ENCODE measurements around the gene DAB2.

DAB2 gene

DNA sequence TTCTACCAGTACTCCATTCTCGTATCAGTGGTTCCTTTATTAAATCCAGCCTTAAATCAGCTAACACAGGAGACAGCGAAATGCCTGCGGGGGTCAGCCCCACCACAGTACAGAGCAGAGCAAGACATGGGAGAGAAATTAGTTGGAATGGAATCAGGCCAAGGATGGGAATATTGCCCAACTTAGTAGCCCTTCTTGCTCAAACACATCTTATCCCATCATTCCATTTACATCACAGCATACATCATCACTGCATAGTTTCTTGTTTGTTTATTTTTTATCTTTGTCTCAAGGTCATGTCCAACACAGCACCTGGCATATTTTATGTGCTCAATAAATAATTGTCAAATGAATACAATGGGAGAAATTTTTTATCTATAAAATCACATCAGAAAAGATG lies 34.3 kb upstream of the DAB2 start:
- Mint-ChIP-seq H3K4me3 (no peak overlapping the region), H3K9me3 (no peaks in the 10 kb centered on the region), H3K36me3 (ENCODE audit: low read depth) (no peaks in the 10 kb centered on the region), H3K27ac (no peak overlapping the region), H3K27me3 (ENCODE audit: low read depth) (peaks cover 26% of the 10 kb centered on the region), H3K4me1 (ENCODE audit: low read depth) (no peaks in the 10 kb centered on the region)
- no peak for DNase-seq (ENCODE audit: low spot score)

DNA sequence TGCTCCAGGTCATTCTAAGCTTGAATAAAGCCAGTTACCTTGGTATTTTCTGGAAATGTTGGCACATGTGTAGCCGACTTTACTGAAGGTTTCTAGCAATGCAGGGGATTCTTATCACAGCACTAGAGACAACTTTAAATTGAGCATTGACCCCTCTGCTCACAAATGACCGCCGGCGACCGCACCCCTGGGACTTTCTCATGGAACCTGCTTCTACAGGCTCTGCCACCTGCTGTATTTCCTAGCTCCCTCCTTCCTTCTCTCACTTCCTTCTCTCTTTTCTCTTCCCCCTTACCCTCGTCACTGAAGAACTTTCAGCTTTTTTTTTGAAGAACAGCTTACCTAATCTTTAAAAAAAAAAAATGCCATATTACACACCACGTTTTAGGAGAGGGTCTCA lies 30.9 kb upstream of the DAB2 start:
- no peaks in the 10 kb centered on the region for H3K4me1 Mint-ChIP-seq (ENCODE audit: low read depth)
- no peaks in the 10 kb centered on the region for H3K36me3 Mint-ChIP-seq (ENCODE audit: low read depth)
- H3K27ac Mint-ChIP-seq = no peak overlapping the region
- no peak overlapping the region for H3K4me3 Mint-ChIP-seq
- H3K27me3 Mint-ChIP-seq (ENCODE audit: low read depth) = peaks cover 33% of the 10 kb centered on the region
- no peak for DNase-seq (ENCODE audit: low spot score)
- no peaks in the 10 kb centered on the region for H3K9me3 Mint-ChIP-seq

DNA sequence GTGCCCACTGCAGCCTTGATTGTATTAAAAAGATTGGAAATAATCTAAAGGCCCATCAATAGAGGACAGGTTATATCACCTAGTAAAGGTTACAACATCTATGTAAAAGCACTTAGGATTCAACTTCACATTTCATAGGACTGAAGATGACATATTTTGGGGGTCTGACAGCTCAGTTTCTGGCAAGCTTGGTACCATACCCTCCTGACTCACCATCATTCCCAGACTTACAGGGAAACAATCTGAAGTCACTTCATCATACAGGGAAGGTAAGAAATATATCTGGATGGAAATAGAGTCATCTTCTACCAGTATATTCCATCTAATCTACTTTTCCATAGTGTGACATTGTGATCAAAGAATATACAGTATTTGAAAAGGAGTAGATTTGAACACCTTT lies 28.8 kb upstream of the DAB2 start:
- no peak for DNase-seq (ENCODE audit: low spot score)
- Mint-ChIP-seq H3K9me3 (no peaks in the 10 kb centered on the region), H3K4me3 (no peak overlapping the region), H3K27ac (no peak overlapping the region), H3K27me3 (ENCODE audit: low read depth) (peaks cover 30% of the 10 kb centered on the region), H3K4me1 (ENCODE audit: low read depth) (no peaks in the 10 kb centered on the region), H3K36me3 (ENCODE audit: low read depth) (no peaks in the 10 kb centered on the region)

DNA sequence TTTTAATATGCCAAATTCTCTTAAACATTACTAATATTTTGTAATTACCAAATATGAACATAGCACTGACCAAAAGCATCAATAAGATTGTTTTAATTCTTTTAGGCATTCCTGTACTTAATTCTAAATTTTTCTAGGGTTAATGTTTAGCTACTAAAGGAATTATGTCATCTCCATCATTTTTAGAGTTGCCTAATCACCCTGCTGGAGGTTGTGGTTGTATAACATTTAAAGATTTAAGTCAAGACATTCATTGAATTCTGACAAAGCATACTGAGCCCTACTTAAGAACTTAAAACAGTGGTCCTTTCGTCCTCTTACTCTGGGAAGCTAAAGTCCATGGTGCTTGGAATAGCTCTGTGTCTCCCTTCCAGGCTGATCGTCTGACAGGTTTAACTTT lies 28.1 kb upstream of the DAB2 start:
- Mint-ChIP-seq H3K27me3 (ENCODE audit: low read depth) (peaks cover 26% of the 10 kb centered on the region), H3K9me3 (no peaks in the 10 kb centered on the region), H3K4me3 (no peak overlapping the region), H3K36me3 (ENCODE audit: low read depth) (no peaks in the 10 kb centered on the region), H3K4me1 (ENCODE audit: low read depth) (no peaks in the 10 kb centered on the region), H3K27ac (no peak overlapping the region)
- DNase-seq (ENCODE audit: low spot score) = no peak

DNA sequence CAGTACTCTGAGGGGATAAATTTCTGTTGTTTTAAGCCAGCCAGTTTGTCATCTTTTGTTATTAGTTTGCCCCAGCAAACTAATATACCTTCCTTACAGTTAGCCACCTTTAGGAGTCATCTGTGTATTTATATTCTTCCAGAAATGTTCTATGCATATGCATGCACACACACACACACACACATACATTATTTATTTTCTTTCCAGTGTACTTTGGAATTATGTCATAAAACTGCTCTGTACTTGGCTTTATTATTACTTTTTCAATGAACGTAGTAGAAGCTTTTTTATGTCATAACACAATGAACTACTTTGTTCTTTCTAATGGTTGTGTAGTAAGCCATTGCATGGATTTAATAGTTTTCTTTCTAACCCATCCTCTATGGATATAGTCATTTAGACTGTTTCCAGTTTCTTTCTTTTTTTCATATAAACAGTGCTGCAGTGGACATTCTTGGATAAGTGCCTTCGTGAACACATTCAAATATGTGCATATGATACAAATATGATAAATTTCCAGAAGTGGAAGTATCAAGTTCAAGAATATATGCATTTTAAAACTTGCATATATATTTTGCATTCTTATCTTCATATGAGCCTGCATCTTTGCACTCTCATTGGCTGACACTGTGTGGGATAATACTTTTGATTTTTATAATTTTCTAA lies 26.6 kb upstream of the DAB2 start:
- H3K4me3 Mint-ChIP-seq = no peak overlapping the region
- H3K9me3 Mint-ChIP-seq = no peaks in the 10 kb centered on the region
- H3K27ac Mint-ChIP-seq = no peak overlapping the region
- H3K36me3 Mint-ChIP-seq (ENCODE audit: low read depth) = no peaks in the 10 kb centered on the region
- DNase-seq (ENCODE audit: low spot score) = no peak
- no peaks in the 10 kb centered on the region for H3K4me1 Mint-ChIP-seq (ENCODE audit: low read depth)
- H3K27me3 Mint-ChIP-seq (ENCODE audit: low read depth) = peaks cover 17% of the 10 kb centered on the region

DNA sequence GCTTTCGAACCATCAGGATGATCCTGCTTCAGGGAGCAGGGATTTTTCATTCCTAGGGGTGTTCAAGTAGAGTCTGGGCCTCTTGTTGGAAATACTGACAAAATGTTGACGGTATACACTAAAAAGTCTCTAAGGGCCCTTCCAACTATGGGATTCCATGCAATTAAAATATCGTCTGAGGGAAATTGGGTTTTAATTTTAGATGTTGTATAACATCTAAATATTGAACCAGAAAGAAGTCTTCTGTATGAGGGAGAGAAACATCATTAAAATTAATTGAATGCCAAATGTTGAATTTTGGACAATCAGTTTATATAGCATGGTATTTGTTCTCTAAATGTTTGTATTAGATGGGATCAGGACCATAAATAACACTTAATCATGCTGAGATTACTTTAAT lies 25.7 kb upstream of the DAB2 start:
- Mint-ChIP-seq H3K4me3 (no peak overlapping the region), H3K36me3 (ENCODE audit: low read depth) (no peaks in the 10 kb centered on the region), H3K9me3 (no peaks in the 10 kb centered on the region), H3K27ac (no peak overlapping the region), H3K27me3 (ENCODE audit: low read depth) (peaks cover 8% of the 10 kb centered on the region), H3K4me1 (ENCODE audit: low read depth) (no peaks in the 10 kb centered on the region)
- no peak for DNase-seq (ENCODE audit: low spot score)

DNA sequence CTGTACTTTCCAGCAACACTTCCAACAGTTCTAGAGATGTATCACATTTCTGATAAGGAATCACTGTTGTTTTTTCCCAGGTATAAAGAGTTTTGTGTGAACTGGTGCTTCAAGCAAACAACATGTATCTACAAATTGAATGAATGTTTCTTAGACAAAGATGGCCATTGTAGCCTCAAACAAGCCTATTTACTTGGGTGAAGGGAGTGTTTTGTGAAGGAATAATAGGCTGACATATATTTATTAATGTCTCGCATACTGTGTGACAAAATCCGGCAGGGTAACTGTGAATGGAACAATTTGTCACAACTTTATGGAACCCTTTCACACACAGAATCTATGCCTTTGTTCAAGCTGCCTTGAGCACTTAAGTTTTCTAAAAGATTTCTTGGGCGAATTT lies 24.8 kb upstream of the DAB2 start:
- H3K4me3 Mint-ChIP-seq = no peak overlapping the region
- no peaks in the 10 kb centered on the region for H3K4me1 Mint-ChIP-seq (ENCODE audit: low read depth)
- peaks cover 7% of the 10 kb centered on the region for H3K27me3 Mint-ChIP-seq (ENCODE audit: low read depth)
- H3K27ac Mint-ChIP-seq = no peak overlapping the region
- no peaks in the 10 kb centered on the region for H3K9me3 Mint-ChIP-seq
- no peak for DNase-seq (ENCODE audit: low spot score)
- H3K36me3 Mint-ChIP-seq (ENCODE audit: low read depth) = no peaks in the 10 kb centered on the region

DNA sequence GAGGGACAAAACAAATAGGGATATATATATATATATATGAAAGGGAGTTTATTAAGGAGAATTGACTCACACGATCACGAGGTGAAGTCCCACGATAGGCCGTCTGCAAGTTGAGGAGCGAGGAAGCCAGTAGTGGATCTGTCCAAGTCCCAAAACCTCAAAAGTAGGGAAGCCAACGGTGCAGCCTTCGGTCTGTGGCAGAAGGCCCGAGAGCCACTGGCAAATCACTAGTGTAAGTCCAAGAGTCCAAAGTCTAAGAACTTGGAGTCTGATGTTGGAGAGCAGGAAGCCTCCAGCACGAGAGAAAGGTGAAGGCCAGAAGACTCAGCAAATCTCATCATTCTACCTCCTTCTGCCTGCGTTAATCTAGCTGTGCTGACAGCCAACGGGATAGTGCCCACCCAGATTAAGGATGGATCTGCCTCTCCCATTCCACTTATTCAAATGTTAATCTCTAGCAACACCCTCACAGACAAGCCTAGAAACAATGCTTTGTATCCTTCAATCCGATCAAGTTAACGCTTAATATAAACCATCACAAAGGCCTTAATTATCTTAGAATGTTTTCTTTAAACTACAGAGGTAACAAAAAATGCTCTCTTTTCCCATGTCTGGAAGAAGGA lies 23.8 kb upstream of the DAB2 start:
- Mint-ChIP-seq H3K27ac (no peak overlapping the region), H3K27me3 (ENCODE audit: low read depth) (peaks cover 6% of the 10 kb centered on the region), H3K4me3 (no peak overlapping the region), H3K9me3 (no peaks in the 10 kb centered on the region), H3K36me3 (ENCODE audit: low read depth) (no peaks in the 10 kb centered on the region), H3K4me1 (ENCODE audit: low read depth) (no peaks in the 10 kb centered on the region)
- DNase-seq (ENCODE audit: low spot score) = no peak

DNA sequence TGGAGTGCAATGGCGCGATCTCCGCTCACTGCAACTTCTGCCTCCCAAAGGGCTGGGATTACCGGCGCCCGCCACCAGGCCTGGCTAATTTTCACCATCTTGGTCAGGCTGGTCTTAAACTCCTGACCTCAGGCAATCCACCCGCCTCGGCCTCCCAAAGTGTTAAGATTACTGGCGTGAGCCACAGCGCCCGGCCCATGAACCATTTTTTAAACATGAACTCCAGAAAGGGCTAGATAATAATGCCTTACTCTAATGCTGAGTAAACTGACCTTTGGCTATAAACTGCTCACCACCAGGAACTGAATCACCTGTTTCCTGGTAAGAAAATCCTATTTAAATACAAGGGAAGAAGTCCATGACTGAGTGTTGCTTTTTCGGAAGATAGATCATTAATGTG lies 23.2 kb upstream of the DAB2 start:
- H3K27me3 Mint-ChIP-seq (ENCODE audit: low read depth) = peaks cover 2% of the 10 kb centered on the region
- no peaks in the 10 kb centered on the region for H3K4me1 Mint-ChIP-seq (ENCODE audit: low read depth)
- no peak for DNase-seq (ENCODE audit: low spot score)
- no peak overlapping the region for H3K4me3 Mint-ChIP-seq
- no peak overlapping the region for H3K27ac Mint-ChIP-seq
- H3K9me3 Mint-ChIP-seq = no peaks in the 10 kb centered on the region
- no peaks in the 10 kb centered on the region for H3K36me3 Mint-ChIP-seq (ENCODE audit: low read depth)

DNA sequence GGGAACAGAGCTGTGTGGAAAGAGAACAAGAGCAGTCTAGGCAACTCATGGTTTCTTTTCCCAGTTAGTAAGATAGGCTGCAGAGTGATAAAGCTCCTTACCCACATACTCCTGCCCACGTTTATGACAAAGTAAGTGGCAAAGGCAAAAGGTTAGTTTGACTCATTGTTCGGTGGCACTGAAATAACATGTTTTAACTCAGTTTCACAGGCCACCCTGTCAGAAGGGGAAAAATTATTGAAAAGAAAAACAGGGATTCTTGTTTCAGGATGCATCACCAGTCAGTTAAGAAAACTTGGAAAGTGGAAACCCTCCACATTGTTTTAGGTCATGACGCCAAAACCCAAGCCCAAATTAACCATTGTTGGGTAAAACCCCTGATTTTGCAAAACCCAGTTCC lies 22.3 kb upstream of the DAB2 start:
- H3K27ac Mint-ChIP-seq = no peak overlapping the region
- no peak overlapping the region for H3K4me3 Mint-ChIP-seq
- H3K27me3 Mint-ChIP-seq (ENCODE audit: low read depth) = peaks cover 2% of the 10 kb centered on the region
- no peak for DNase-seq (ENCODE audit: low spot score)
- no peaks in the 10 kb centered on the region for H3K9me3 Mint-ChIP-seq
- H3K4me1 Mint-ChIP-seq (ENCODE audit: low read depth) = no peaks in the 10 kb centered on the region
- H3K36me3 Mint-ChIP-seq (ENCODE audit: low read depth) = no peaks in the 10 kb centered on the region

DNA sequence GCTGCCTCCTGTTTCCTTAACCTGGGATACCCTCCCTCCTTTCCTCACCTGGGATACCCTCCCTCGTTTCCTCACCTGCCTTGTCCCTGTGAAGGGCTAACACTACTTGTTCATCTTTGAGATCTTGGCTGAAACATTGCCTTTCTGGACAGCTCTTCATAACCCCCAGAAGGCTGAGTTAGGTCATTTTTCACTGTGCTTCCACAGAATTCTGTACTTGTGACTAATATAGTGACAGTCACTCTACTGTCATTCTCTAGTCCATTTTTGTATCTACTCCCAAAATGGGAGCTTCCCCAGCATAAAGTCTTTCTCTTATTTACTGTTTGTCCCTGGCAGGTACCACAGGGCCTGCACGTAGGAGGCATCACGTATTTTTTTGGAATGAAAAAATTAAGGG lies 21.5 kb upstream of the DAB2 start:
- Mint-ChIP-seq H3K36me3 (ENCODE audit: low read depth) (no peaks in the 10 kb centered on the region), H3K27me3 (ENCODE audit: low read depth) (no peaks in the 10 kb centered on the region), H3K9me3 (no peaks in the 10 kb centered on the region), H3K4me1 (ENCODE audit: low read depth) (no peaks in the 10 kb centered on the region), H3K4me3 (no peak overlapping the region), H3K27ac (no peak overlapping the region)
- no peak for DNase-seq (ENCODE audit: low spot score)

DNA sequence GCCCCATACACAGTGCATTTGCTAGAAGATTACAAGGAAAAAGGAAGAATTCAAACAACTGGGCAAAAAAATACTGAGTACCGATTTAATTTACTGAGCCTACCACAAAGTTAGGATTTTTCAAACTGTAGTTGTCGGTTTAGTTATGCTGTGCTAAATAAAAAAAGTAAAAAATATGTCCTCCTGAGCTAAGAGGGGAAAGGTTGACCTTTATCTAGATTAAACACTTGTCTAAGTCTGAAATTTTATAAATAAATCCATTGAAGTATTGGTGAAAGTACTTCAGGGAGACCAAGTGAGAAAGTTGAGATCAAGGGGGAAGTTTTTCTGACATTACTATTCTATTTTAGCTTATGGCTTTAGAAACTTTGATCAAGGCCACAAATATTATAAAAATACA lies 19.1 kb upstream of the DAB2 start:
- H3K27ac Mint-ChIP-seq = no peak overlapping the region
- H3K27me3 Mint-ChIP-seq (ENCODE audit: low read depth) = no peaks in the 10 kb centered on the region
- H3K4me1 Mint-ChIP-seq (ENCODE audit: low read depth) = no peaks in the 10 kb centered on the region
- no peak overlapping the region for H3K4me3 Mint-ChIP-seq
- H3K36me3 Mint-ChIP-seq (ENCODE audit: low read depth) = no peaks in the 10 kb centered on the region
- H3K9me3 Mint-ChIP-seq = no peaks in the 10 kb centered on the region
- DNase-seq (ENCODE audit: low spot score) = no peak

DNA sequence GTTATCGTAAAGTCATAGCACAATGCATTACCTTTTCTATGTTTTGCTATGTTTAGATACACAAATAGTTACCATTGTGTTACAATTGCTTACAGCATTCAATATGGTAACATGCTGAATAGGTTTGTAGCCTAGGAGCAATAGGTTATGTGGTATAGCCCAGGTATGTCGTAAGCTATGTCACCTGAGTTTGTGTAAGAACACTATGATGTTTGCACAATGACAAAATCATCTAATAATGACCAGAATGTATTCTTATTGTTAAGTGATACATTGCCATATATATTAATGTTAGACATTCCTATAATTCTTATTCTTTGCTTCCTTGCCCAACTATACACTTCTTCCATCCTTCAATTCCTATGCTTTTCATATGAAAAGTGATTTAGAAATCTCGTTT lies 18.2 kb upstream of the DAB2 start:
- Mint-ChIP-seq H3K27ac (no peak overlapping the region), H3K4me1 (ENCODE audit: low read depth) (no peaks in the 10 kb centered on the region), H3K36me3 (ENCODE audit: low read depth) (no peaks in the 10 kb centered on the region), H3K9me3 (no peaks in the 10 kb centered on the region), H3K4me3 (no peak overlapping the region), H3K27me3 (ENCODE audit: low read depth) (no peaks in the 10 kb centered on the region)
- DNase-seq (ENCODE audit: low spot score) = no peak

DNA sequence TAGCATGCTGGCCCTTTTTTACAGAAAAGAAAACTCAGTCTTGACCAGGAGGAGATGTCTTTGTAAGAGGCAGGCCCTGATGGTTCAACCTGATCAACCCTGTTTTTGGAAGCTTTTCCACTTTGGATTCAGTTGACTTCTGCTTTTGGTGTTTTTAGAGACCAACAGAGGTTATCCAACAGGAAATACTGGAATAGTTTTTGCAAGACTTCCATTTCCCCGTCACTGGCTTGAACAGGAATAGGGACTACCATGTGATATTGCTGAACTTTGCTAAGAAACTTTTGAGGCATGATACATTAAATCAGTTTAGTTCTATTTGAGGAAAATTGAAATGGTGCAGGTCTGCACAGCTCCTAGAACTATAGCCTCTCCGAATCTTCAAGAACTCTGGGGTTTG lies 17.1 kb upstream of the DAB2 start:
- no peaks in the 10 kb centered on the region for H3K9me3 Mint-ChIP-seq
- H3K4me3 Mint-ChIP-seq = no peak overlapping the region
- H3K27me3 Mint-ChIP-seq (ENCODE audit: low read depth) = no peaks in the 10 kb centered on the region
- DNase-seq (ENCODE audit: low spot score) = no peak
- no peak overlapping the region for H3K27ac Mint-ChIP-seq
- H3K36me3 Mint-ChIP-seq (ENCODE audit: low read depth) = no peaks in the 10 kb centered on the region
- no peaks in the 10 kb centered on the region for H3K4me1 Mint-ChIP-seq (ENCODE audit: low read depth)

DNA sequence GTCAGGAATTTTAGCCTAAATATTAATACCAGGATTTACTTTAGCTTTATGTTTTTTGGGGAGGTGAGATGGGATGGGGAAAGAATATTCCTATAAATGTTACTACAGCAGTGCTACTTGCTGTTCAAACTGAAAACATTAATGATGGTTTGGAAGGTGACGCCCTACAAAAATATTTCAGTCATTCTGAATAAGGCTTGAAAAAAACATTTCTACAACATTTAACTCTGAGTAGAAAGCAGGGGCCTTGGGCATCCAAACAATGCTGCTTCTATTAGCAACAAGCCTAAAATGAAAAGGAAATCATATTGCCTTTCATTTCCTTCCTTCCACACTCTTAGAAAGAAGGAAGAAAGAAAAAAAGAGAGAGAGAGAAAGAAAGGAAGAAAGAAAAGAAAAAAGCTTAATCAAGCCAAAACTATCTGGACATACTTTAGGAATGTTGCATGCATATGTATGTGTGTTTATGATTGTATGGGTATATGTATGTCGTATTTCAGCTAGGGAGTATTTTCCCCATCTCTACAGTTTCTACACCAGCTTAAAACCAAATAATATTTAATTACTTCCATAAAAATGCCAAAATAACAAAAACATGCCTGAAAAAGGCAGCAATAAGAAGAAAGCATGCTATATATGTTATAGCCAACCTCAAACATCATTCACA lies 16.3 kb upstream of the DAB2 start:
- H3K4me3 Mint-ChIP-seq = no peak overlapping the region
- no peaks in the 10 kb centered on the region for H3K27me3 Mint-ChIP-seq (ENCODE audit: low read depth)
- no peak overlapping the region for H3K27ac Mint-ChIP-seq
- no peak for DNase-seq (ENCODE audit: low spot score)
- no peaks in the 10 kb centered on the region for H3K4me1 Mint-ChIP-seq (ENCODE audit: low read depth)
- H3K36me3 Mint-ChIP-seq (ENCODE audit: low read depth) = no peaks in the 10 kb centered on the region
- no peaks in the 10 kb centered on the region for H3K9me3 Mint-ChIP-seq

Data from T-helper 2 cell treated with Interferon-gamma antibody and Interleukin-4, amounts not matched to agents 5 μg/mL and 100 μg/mL, for 36 hours (primary cell).